Embryonic facial prominence (tissue), 1 donor: ENCODE data around the gene PRELID3B.
A peak's percentile ranks its signal among the peaks of the same experiment; 100 is the strongest.
"Not testable (repeated sequence)": the region's sequence is repeated elsewhere in the genome, so short reads cannot be mapped to it uniquely, and the experiment has no call there.

Source experiments
- DNase-seq: peaks from one replicate; pipeline ENCODE4 v3.0.0-alpha.2; 2016; ENCODE audit errors: extremely low spot score

PRELID3B gene

GRCh38 chr20:59026904-59027740, 15.5 kb downstream of the PRELID3B start:
- no peak for DNase-seq

DNA sequence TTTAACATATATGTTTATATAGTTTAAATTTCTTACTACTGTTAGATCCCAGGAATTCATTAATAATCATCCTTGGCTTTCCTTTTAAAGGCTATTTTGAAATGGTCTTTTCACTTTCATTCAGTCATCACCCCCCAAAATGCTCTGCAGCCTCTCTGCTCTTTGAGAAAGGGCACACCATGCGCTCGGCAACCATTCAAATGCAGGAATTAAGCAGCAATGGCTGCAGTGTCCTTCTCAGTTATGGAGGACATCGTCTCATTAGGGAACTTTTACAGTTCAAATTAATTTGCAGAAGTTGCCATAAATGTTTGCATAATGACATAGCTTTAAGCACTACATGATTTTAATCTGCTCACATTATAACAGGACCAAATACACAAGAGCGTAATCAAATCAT, 17.1 kb downstream of the PRELID3B start:
- no peak for DNase-seq

DNA sequence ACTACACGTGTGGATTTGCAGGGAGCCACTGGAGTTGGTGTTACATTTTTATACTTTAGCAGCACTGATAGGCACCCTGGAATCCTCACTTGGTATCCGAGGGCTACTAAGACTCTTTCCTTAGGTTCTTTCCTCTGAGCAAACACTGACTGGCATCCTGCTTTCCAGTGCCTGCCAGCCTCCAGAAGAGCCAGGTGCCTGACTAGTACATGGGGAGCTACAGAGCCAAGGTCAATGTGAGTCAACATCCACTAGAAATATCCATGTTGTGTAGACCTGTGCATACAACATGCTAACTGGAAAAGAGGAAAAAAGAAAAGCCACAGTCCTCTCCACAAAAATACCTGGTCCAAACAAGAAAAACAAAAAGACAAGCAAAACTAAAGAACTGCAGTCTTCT, 17.5 kb downstream of the PRELID3B start:
- no peak for DNase-seq

- no peak for DNase-seq
These were observed 18.5 kb downstream of the PRELID3B start for GRCh38 chr20:59024111-59024530.

- no peak for DNase-seq
These were observed 19.0 kb downstream of the PRELID3B start for GRCh38 chr20:59023616-59024015.

- DNase-seq, result no peak
These were observed 19.8 kb downstream of the PRELID3B start for GRCh38 chr20:59022754-59023153.

DNA sequence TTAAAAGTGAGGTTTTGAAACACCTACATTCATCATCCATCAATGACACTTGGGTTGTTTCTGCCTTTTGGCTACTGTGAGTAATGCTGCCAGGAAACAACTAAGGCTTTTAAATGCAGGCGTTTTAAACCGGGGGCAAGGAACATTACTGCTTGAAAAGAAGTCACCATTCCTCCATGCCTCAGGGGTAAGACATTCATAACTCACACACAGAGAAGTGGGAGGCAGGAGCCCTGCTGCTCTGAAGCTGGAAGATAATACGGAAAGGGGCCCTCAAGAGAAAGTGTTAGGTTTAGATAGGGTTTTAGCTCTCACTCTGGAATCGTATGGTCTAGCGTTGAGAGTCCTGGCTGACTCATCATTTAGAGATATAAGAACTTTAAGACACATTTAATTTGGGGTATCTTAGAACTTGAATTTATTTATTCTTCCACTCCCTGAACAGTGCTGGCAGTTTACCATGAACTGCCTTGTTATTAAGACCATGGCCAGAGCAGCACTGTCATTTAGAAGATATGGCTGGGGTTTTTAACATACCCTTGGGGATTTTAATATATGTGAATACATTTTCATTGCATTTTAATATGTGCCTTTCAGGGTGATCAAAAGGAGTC, 21.5 kb downstream of the PRELID3B start:
- no peak for DNase-seq

DNA sequence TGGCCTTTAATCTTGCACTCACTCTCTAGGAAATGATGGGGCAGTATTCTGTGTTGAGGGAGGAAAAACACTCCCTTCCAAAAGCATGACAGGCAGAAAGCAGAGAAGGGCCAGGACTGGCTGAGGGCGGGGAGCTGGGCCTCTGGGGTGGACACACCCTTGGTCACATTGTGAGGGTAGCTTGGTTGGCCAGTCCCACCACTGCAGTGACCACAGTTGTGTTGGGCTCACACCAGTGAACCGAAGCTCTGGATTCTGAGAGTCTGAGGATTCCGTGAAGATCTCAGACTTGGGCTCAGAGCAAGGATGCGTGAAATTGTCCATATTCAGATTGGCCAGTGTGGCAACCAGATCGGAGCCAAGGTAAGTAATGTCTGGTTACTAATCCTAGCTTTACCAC, 23.4 kb downstream of the PRELID3B start, which contains the start of gene TUBB1:
TUBB1 (plus strand) TSS at position 213 of the 400 bp plus-strand sequence; CDS start at position 307, 94 bp downstream.
- DNase-seq, result no peak

- no peak for DNase-seq
These were observed 23.8 kb downstream of the PRELID3B start for GRCh38 chr20:59018817-59019216.

GRCh38 chr20:59017493-59018231, 24.9 kb downstream of the PRELID3B start:
- no peak for DNase-seq

DNA sequence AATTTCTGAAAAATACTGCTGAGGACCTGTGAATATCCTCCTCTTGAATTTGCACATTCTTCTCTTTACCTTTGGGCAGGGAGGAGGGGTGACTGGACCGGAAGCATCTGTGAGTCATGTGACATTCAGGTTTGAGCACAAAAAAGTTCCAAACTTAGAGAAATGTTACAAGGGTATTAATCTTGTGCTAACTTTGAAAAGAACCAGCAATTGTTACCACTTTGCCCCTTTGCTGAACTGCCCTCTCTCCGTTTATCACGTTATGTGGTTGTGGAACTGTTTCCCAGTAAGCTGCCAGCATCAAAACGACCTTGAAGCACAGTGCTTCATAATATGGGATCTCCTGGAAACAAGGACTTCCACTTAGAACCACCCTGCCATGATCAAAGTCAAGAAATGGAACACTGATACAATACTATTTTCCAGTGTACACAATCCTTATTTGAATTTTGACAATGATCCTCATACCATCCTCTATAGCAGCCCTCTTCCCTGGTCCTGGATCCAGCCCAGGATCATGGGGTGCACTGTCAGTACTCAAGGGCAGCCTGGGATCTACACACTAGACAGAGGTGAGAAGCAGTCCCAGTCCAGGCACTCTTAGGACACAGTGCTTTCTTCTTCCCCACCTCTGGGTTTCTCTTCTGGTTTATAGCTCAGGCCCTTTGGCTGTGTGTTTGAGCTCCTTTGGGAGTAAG, 25.6 kb downstream of the PRELID3B start:
- DNase-seq, result no peak

- no peak for DNase-seq
These were observed 26.5 kb downstream of the PRELID3B start for GRCh38 chr20:59015812-59016711.

DNA sequence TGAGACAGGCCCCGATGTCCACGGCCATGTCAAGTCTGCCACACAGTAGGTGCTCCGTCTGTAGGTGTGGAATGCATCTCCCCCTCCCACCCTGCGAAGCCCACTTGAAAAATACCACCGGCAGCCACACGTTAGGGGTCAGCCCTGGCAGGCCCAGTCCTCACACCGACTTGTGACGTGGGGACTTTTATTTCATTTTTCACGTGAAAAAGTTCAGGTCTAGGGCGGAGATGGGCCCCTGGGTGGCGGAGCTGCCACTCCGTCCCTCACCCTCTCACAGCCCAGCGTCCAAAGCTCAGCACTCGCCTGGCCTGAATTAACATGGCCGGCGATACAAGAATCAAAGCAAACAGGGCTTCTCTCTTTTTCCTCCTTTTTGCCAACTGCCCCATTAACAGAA, 27.2 kb downstream of the PRELID3B start:
- DNase-seq, result no peak

- no peak for DNase-seq
These were observed 27.8 kb downstream of the PRELID3B start for GRCh38 chr20:59014680-59015389.

GRCh38 chr20:59013959-59014608, 28.5 kb downstream of the PRELID3B start:
- DNase-seq, result no peak

GRCh38 chr20:59013031-59013951, 29.3 kb downstream of the PRELID3B start:
- no peak for DNase-seq

DNA sequence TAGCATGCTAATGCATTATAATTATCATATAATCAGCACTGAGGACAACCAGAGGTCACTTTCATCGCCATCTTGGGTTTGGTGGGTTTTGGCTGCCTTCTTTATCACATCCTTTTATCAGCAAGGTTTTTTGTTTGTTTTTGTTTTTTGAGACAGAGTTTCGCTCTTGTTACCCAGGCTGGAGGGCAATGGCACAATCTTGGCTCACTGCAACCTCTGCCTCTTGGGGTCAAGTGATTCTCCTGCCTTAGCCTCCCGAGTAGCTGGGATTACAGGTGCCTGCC, 30.8 kb downstream of the PRELID3B start:
- DNase-seq, result not testable (repeated sequence)

- peak; percentile 22 for DNase-seq
These were observed 31.4 kb downstream of the PRELID3B start for GRCh38 chr20:59010995-59011873.
